Activated CD4-positive, alpha-beta T cell treated with anti-CD3 and anti-CD28 coated beads, Interleukin-10, Interleukin-2, amounts not matched to agents 100 ng/mL and 50 ng/mL, durations not matched to agents 16 hours and 8 hours (primary cell): ENCODE data around the gene LETMD1.
"Not testable (repeated sequence)": the region's sequence is repeated elsewhere in the genome, so short reads cannot be mapped to it uniquely, and the experiment has no call there.

ENCODE experiments used
- DNase-seq: peaks from one replicate; pipeline ENCODE4 v3.0.0-alpha.2; 2020

Gene LETMD1

DNA sequence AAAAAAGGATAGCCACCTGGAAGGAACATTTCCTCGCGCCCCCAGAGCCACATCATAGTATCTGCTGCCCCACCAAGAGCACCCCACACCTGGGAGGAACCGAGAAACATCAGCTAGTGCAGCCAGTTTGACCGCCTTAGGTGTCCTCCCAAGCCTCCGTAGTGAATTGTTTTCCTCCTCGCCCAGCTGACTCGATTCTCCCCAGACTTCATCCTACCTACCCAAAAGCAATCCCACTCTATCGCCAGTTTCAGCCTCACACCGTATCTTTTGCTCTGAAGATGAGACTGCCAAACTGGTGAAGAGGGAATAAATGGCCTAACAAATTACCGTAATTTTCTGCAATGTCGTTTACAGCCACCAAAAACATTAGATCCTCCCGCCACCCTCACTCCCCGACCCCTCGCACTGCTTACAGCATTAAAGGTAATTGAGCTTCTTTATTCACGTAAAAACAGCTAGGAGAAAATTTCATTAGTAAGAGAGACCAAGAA, 20.7 kb upstream of the LETMD1 start:
- no peak for DNase-seq

DNA sequence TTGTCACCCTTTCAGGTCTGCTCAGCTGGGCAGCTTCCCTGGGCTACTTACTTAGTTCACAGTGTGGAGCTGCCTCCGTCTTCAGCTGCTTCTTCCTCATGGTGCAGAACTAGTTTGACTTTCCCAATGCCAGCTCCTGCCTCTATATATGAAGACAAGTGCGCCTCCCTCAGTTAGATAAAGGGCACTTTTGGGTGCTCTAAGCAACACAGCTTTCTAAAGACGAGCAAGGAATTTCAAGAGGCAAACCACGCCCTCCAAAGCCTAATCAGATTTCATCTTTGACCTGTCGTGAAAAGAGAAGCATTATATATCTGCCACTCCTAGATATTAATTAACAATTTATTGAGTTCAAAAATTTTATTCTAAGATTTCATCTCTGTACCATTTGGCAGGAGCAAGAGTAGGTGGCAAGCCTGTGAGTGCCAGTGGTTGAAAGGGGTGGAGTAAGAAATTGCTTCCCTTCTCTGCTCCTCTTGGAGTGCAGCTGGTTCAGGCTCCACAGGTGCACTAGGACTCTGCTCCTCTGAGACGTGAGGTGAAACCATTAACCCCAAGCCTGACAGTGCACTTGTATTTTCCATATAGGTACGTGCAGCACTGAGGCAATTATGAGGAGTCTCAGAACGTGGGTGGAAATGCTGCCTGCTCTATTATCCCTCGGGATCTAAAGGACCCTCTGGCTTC, 19.9 kb upstream of the LETMD1 start:
- DNase-seq = peak; percentile 64

DNA sequence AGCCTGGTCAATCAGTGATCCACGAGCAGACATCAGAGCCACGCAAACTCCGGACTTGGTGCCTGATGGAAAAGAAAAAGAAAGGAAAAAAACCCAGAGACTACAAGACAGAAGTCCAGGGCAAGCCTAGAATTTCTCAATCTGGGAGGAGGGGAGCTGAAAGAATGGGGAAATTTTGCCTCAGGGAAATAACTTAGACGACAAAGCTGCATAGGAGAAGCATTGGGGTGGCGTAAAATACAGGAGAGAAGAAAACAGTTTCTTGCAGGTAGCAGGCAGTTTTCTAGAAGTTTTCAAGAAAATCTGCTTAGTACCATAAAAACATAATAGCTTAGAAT, 19.3 kb upstream of the LETMD1 start:
- no peak for DNase-seq

DNA sequence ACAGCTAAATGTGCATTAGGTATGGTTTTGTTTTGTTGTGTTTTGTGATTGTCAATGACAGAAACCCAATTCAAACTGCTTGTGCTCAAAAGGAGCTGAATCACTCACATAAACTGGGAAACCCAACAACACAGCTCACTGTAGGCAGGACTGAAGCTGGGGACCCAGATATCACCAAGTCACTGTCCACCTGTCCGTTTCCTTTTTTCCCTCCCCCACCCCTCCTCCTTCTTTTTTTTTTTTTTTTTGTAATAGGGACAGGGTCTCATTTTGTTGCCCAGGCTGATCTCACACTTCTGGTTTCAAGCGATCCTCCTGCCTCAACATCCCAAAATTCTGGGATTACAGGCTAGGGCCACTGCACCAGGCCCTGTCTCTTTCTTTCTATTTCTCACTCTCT, 15.1 kb upstream of the LETMD1 start:
- DNase-seq = no peak

DNA sequence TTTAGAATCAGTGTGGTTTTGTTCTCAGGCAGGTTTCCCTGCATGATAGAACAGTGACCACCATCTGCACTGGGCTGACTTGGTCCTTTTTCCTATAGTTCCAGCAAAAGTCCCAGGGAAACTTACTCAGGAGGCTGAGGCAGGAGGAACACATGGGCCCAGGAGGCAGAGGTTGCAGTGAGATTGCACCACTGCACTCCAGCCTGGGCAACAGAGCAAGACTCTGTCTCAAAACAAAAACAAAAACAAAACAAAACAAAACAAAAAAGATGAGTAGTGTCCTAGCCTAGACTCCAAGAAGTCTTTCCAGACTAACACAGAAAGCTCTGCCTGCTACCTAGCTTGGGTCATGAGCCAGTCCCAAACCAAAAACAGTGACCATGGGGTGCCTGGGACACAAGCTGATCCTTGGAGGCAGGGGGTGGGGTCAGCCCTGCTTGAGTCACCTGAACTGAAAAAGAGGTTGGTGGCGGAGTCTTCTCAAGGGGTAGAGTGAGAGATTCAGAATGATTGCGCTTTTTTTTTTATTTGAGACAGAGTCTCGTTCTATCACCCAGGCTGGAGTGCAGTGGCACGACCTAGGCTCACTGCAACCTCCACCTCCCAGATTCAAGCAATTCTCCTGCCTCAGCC, 14.6 kb upstream of the LETMD1 start:
- no peak for DNase-seq

DNA sequence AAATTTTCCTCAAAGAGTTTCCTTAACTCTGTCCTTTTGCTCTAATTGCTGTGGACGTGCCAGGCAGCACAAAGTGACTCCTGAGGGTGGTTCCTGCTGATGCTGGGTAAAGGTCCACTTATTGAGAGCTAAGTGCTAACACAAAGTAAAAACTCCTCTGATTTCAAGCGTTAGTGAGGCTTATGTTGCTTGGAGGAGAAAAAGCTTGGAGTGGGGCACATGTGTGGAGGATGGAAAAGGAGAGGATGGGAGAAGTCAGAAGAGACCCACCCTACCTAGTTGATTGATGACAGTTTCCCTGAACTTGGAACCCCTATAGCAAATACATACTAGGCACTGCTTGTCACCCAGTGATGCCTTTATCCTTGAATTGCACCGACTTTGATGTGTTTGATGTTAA, 11.8 kb upstream of the LETMD1 start:
- no peak for DNase-seq

DNA sequence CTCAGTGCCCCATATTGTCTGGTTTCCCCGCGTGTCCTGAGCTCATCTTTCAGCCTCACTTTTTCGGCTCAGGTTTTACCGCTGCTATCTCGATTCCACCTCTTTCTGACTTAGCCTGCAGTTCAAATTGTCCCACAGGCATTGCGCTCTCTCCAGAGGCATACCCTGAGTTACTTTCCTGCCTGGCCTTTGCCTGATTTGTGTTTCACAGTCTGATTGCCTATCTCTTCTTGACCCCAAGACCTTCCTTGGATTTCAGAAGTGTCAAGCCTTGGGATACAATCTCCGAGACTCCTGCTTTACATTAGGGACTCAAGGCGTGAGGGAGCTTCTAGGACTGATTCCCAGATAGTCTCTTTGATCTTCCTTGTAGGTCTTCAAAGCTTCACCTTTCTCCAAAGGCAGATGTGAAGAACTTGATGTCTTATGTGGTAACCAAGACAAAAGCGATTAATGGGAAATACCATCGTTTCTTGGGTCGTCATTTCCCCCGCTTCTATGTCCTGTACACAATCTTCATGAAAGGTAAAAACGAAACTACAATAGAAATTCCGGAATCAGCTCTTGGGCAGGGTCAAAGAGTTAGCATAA, 629 bp downstream of the LETMD1 start:
- peak; percentile 26 for DNase-seq

DNA sequence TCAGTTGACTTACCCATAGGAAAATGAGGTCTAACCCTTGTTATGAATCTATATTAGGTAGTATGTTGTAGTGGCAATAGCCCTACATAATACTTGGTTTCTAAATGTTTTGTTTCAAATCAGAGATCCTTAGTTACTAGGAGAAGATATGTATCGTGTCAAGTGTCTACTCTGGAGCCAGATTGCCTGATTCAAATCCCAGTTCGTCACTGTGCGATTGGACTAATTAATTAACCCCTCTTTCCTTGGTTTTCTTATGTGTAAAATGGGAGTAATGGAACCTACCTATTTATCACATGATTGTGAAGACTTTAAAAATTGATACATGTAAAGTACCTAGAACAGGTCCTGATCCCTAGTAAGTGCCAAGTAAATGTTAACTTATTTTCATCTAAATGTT, 1.4 kb downstream of the LETMD1 start:
- no peak for DNase-seq

DNA sequence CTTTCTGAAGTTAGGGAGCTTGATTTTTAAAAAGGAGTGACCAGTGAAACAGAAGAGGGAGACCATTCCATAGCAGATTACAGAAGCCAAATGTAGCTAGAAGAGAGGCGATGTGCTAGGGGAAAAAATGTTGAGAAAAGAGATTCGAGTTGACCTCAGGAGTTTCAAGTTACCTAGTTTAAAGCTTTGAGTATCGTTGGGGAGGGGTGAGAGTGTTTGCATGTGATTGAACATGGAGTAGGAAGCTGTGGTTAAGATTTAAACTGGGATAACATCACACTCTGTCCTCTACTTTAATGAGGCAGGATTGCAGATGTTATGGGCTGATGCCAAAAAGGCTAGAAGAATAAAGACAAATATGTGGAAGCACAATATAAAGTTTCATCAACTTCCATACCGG, 3.7 kb downstream of the LETMD1 start:
- no peak for DNase-seq

DNA sequence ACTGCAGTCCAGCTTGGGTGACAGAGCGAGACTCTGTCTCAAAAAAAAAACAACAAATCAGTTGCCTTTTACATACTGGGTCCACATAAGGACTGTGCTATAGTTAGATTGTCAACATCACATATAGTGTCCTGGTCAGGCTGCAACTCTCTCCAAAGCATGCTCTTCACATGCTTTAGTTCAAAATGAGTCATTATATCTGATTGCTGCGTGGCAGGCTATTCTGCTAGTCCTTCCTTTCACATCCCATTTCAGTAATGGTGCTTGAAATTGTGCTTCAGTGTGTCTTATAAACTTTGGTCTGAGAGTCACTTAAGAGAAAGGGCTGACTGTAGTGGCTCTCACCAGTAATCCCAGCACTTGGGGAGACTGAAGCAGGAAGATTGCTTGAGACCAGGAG, 6.9 kb downstream of the LETMD1 start:
- DNase-seq = no peak

DNA sequence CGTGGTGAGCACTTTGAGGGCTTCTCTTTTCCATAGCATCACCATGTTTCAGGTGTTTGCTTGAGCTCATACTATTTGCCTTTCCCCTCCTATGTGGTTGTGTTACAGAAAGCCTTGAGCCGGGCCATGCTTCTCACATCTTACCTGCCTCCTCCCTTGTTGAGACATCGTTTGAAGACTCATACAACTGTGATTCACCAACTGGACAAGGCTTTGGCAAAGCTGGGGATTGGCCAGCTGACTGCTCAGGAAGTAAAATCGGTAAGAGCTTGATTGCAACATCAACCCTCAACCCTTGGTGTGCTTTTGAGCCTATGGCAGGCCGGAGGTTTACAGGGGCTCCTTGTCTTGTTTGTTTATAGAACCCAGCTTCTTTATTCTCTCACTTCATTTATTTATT, 8.1 kb downstream of the LETMD1 start:
- no peak for DNase-seq

DNA sequence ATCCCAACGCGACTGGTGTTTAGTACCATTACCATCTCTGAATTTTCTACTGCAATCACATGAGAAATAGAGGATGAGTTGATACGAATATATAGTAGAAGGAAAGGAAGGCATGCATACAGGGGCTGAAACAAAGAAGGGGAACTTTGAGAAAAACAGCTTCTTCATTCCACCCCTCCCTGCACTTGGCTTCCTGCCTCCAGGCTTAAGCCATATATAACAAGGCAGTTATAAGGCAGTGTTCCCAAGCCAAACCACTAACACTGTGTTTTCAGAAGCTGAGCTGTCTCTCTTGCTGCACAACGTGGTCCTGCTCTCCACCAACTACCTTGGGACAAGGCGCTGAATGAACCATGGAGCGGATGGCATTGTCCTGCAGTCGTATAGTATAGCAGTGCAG, 11.0 kb downstream of the LETMD1 start:
- no peak for DNase-seq

DNA sequence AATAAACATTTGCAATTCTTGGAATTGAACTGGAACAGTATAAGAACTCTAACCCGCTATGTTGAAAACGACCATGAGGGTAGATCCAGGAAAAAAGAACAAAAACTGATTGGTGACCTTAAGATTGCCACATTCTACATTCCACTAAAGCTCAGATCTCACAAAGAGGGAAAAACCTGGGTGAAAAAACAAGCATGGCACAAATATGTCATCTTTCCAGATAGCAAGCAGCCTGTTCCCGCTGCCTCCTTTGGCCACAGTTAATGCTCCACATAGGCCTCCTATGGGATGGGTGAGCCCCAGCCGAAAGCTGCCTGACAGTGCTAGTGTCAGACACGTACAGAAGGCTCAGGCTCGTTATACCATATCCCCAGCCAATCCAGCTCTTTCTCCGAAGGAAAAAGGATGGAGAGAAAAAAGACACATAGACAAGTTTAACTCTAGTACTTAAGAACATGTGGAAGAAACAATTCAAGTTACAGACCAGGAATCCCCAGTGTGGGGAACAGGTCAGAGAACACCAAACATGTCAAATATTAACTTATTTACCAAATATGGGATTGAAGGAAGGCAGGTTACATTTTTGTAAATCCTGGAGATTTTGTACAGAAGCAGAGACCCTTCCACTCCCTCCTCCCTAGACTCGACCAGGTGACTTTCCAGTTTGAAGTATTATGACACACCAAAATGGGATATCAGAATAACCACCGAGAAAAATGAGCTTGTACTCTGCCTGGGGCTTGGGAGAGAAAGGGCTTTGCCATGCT, 14.7 kb downstream of the LETMD1 start:
- no peak for DNase-seq

DNA sequence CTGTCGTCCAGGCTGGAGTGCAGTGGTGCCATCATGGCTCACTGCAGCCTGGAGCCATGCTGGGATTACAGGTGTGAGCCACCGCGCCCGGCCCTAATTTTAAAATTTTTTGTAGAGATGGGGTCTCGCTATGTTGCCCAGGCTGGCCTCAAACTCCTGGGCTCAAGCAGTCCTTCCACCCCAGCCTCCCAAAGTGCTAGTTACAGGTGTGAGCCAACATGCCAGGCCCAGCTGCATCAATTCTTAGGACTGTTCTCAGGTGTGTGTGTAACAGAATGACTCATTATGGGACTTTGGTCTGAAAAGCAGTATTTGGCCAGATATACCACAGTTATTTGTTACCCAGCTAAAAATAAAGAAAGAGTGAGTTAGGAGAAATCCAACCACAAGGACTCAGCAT, 17.4 kb downstream of the LETMD1 start:
- DNase-seq = no peak

DNA sequence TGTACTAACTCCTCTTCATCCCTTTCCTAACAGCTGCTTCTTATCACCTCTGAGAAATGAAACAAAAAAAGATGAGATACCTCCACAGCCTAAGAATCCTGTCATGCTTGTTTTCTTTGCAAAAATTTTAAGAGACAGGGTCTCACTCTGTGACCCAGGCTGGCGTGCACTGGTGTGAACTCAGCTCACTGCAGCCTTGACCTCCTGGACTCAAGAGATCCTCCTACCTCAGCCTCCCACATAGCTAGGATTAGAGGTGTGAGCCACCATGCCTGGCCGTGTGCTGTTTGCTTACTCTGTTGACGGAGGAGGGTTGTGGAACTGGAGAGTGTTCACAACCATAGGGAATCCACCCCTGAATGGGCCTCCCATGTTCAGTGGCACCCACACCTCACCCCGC, 19.1 kb downstream of the LETMD1 start:
- no peak for DNase-seq

DNA sequence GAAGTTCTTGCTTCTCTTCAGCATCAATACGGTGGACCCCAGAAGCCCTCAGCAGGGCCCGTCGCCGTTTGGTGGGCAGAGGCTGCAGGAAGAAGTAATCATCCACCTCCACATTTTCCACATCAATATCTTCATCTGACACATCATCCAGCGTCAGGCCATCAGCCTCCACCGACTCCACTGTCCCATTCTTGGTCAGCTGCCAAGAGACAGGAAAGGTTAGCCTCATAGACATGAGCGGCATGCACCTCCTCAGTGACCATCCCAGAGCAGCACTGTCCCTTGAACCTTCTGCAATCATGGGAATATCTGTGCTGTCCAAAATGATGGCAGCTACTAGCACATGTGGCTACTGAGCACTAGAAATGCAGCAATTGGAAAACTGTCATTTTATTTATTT, 19.6 kb downstream of the LETMD1 start:
- no peak for DNase-seq

DNA sequence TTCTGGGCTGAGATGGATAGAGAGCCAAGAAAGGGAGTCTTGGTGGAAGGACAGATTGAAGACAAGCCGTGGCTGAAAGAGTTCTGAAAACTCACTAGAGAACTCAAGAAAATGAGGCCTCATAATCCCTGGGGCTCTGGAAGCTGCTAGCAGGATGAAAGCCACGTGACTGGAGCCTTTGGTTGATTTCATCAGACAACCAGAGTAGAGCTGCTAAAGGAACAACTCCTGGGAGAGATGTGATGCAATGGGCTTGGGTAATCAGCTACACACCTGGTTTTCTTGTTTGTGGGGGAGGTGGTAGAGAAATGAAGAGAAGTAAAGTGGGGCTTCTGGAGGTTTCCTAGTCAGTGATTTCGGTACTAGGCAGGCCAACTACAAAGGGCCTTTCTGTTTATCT, 21.9 kb downstream of the LETMD1 start:
- DNase-seq = no peak

DNA sequence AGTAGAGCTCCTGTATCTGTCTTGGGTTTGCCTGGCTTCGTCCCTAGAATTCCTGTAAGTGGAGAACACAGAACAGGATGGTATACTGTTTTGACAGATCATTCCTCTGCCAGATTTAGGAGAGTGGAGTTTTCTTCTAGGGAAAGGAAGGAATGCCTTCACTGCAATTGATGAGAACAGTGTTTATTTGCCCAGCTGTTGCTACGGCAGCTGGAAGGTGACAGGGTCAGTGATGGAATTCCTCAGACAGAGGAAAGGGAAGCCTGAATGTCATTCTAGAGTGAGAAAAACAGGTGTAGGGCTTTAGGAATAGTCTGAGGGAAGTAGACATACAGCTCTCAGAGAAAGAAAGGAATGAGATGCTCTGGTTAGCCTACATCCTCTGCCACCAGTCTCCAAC, 23.5 kb downstream of the LETMD1 start:
- no peak for DNase-seq

DNA sequence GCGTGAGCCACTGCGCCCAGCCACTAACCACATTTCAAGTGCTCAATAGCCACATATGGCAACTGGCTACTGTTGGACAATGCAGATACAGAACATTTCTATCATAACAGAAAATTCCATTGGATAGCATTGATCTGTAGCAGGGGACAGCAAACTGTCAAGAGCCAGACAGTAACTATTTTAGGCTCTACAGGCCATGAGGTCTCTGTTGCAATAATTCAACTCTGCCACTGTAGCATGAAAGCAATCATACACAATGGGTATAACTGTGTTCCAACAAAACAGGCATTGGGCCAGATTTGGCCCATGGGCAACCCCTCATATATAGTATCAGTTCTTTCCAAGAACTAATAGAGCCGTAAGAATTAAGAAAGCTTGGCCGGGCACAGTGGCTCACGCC, 27.3 kb downstream of the LETMD1 start:
- no peak for DNase-seq

DNA sequence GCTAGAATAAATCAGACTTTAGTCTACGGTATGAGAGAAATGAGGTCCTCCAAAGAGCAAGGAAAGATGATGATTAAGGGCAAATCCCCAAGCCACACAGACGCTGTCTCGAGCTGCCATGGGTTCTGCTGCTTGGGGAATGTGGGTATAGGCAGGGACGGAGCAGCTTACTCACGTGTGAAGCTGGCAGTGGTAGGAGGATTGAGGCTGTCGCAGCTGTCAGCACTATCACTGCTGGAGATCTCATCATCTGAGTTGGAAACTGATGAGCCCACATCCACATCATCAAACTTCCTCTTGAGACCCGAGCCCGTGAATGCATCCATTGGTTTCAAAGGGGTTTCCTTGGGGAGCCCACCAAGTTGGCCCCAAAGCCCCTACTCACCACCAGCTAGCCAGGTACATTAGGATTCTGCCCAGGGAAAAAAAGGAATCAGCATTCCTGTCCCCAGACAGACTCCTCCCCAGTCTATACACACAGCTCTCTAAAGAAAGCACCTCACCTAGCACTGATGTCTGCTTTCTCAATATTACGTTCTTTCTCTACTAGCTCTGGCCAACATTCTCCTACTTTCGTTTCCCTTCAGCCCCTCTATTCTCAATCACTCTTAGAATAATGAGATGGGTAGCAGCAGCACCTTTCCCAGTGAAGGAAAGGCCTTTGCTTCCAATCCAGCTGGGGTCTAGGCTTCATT, 28.3 kb downstream of the LETMD1 start:
- peak; percentile 40 for DNase-seq

DNA sequence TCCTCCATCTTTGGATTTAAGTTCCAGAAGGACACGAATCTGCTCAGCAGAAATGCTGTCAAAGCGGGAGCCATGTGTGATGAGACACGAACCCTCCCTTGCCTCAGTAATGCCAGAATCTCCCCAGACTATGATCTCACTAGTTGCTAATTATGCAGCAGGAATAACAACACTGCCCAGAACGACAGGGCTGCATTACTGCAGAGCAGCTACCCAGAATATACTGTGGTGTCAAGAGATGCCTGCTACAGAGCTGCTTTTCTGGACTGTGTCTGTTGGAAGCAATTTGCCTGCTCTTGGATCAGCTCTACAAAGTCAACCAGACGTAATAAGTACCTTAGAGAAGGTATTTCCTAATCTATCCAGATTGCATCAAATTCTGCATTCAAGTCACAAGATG, 29.8 kb downstream of the LETMD1 start:
- no peak for DNase-seq

DNA sequence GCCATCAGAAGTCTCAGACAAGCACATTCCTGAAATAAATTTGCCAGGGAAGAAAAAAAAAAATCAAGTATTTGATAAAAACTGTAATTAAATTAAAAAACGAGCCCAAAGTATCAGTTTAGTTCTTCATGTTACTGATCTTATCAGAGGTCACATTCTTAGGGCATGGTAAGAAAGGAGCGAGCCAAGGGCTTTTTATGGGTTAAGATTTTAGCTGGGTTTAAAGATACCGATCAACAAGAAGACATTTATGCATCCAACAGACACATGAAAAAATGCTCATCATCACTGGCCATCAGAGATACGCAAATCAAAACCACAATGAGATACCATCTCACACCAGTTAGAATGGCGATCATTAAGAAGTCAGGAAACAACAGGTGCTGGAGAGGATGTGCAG, 30.2 kb downstream of the LETMD1 start:
- DNase-seq = not testable (repeated sequence)

DNA sequence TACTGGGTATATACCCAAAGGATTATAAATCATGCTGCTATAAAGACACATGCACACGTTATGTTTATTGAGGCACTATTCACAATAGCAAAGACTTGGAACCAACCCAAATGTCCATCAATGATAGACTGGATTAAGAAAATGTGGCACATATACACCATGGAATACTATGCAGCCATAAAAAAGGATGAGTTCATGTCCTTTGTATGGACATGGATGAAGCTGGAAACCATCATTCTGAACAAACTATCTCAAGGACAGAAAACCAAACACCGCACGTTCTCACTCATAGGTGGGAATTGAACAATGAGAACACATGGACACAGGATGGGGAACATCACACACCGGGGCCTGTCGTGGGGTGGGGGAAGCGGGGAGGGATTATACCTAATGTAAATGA, 30.7 kb downstream of the LETMD1 start:
- not testable (repeated sequence) for DNase-seq
